Activated effector memory CD4-positive, alpha-beta T cell treated with Interleukin-2 at 50 U/mL for 16 hours (primary cell): ENCODE results near the gene CD4.
"Not testable (repeated sequence)": the region's sequence is repeated elsewhere in the genome, so short reads cannot be mapped to it uniquely, and the experiment has no call there.

Experiments used
- DNase-seq: peaks from one replicate; pipeline ENCODE4 v3.0.0-alpha.2; 2020

The CD4 gene

GRCh38 chr12:6869049-6870021 lies 80.0 kb downstream of the CD4 start:
- peak; percentile 75 for DNase-seq

- not testable (repeated sequence) for DNase-seq
Observed at GRCh38 chr12:6870304-6870703, 81.0 kb downstream of the CD4 start.
